SK-N-SH treated with all-trans-retinoic acid at 6 μM for 48 hours (cell line): ENCODE results near the gene RALB.

ENCODE experiments used
- ATAC-seq: fragments of 200-7000 bp; cut with Tn5 transposase; 3 replicates; pipeline ENCODE4 v1.9.1; 2020; ENCODE audit warnings: mild to moderate bottlenecking, moderate library complexity
- ARNTL ChIP-seq: fragments of 450-650 bp; formaldehyde crosslinking; IDR thresholded peaks from 2 replicates; pipeline ENCODE4 v1.5.0; 2020; ENCODE audit warnings: low read depth, mild to moderate bottlenecking, moderate library complexity, borderline replicate concordance
- BACH2 ChIP-seq: fragments of 250-450 bp; sonication (Bioruptor Pico); IDR thresholded peaks from 2 replicates; pipeline ENCODE4 v1.9.0; 2021; ENCODE audit warnings: mild to moderate bottlenecking, borderline replicate concordance
- CREB5 ChIP-seq: fragments of 250-450 bp; sonication (Bioruptor Pico); IDR thresholded peaks from 2 replicates; pipeline ENCODE4 v1.5.1; 2020; ENCODE audit warnings: low read depth, mild to moderate bottlenecking, moderate library complexity
- CSRNP3 ChIP-seq: fragments of 250-450 bp; sonication (Bioruptor Pico); IDR thresholded peaks from 2 replicates; pipeline ENCODE4 v1.5.1; 2021; ENCODE audit warnings: mild to moderate bottlenecking, moderate library complexity
- GLIS3 ChIP-seq: fragments of 250-450 bp; sonication (Bioruptor Pico); IDR thresholded peaks from 2 replicates; pipeline ENCODE4 v1.5.0; 2020; ENCODE audit warnings: mild to moderate bottlenecking, moderate library complexity
- ISL1 ChIP-seq: fragments of 250-450 bp; sonication (Bioruptor Pico); IDR thresholded peaks from 2 replicates; pipeline ENCODE4 v2.1.2; 2022; ENCODE audit warnings: mild to moderate bottlenecking, moderate library complexity
- PATZ1 ChIP-seq: fragments of 250-450 bp; sonication (Bioruptor Pico); IDR thresholded peaks from 2 replicates; pipeline ENCODE4 v1.8.0; 2020; ENCODE audit warnings: mild to moderate bottlenecking, moderate library complexity, borderline replicate concordance
- POU6F1 ChIP-seq: fragments of 250-450 bp; sonication (Bioruptor Pico); IDR thresholded peaks from 2 replicates; pipeline ENCODE4 v1.8.0; 2021; ENCODE audit warnings: low read depth, mild to moderate bottlenecking, moderate library complexity, borderline replicate concordance
- PPARA ChIP-seq: fragments of 250-450 bp; sonication (Bioruptor Pico); IDR thresholded peaks from 2 replicates; pipeline ENCODE4 v1.5.0; 2020; ENCODE audit warnings: mild to moderate bottlenecking, borderline replicate concordance
- TOX ChIP-seq: fragments of 250-450 bp; sonication (Bioruptor Pico); IDR thresholded peaks from 2 replicates; pipeline ENCODE4 v1.8.0; 2021; ENCODE audit warnings: mild to moderate bottlenecking, moderate library complexity, borderline replicate concordance
- TSHZ2 ChIP-seq: fragments of 250-450 bp; sonication (Bioruptor Pico); IDR thresholded peaks from 2 replicates; pipeline ENCODE4 v1.5.0; 2020; ENCODE audit warnings: mild to moderate bottlenecking, moderate library complexity
- ZC3H10 ChIP-seq: fragments of 250-450 bp; sonication (Bioruptor Pico); IDR thresholded peaks from 2 replicates; pipeline ENCODE4 v1.5.1; 2021; ENCODE audit warnings: mild to moderate bottlenecking, moderate library complexity
- ZFP3 ChIP-seq: fragments of 250-450 bp; sonication (Bioruptor Pico); IDR thresholded peaks from 2 replicates; pipeline ENCODE4 v1.5.0; 2020; ENCODE audit warnings: mild to moderate bottlenecking, moderate library complexity
- ZFP30 ChIP-seq: fragments of 450-650 bp; formaldehyde crosslinking; IDR thresholded peaks from 2 replicates; pipeline ENCODE4 v1.5.0; 2022; ENCODE audit warnings: mild to moderate bottlenecking, moderate library complexity
- ZNF565 ChIP-seq: fragments of 450-650 bp; formaldehyde crosslinking; conservative IDR thresholded peaks from 2 replicates; pipeline ENCODE4 v1.5.0; 2020; ENCODE audit warnings: low read depth, mild to moderate bottlenecking, moderate library complexity
- ZNF70 ChIP-seq: fragments of 450-650 bp; formaldehyde crosslinking; IDR thresholded peaks from 2 replicates; pipeline ENCODE4 v1.5.0; 2020; ENCODE audit warnings: mild to moderate bottlenecking, moderate library complexity
- ZNF8 ChIP-seq: fragments of 450-650 bp; formaldehyde crosslinking; IDR thresholded peaks from 2 replicates; pipeline ENCODE4 v1.5.0; 2020; ENCODE audit warnings: mild to moderate bottlenecking, moderate library complexity

RALB gene

GRCh38 chr2:120298173-120298835 lies 45.7 kb downstream of the RALB start:
- no peak for TF ChIP-seq BACH2 (CRISPR knock-in tag)
- no peak for TF ChIP-seq ZNF8
- no peak for TF ChIP-seq ISL1
- TF ChIP-seq TOX (CRISPR knock-in tag): no peak
- no peak for TF ChIP-seq CSRNP3 (CRISPR knock-in tag)
- no peak for TF ChIP-seq POU6F1 (CRISPR knock-in tag)
- no peak for TF ChIP-seq ZC3H10
- no peak for TF ChIP-seq ZFP30 (CRISPR knock-in tag)
- no peak for TF ChIP-seq ZFP3
- TF ChIP-seq CREB5 (CRISPR knock-in tag): no peak
- TF ChIP-seq ARNTL (CRISPR knock-in tag): no peak
- no peak for TF ChIP-seq ZNF70
- no peak for TF ChIP-seq PATZ1 (CRISPR knock-in tag)
- peak; percentile 71 for ATAC-seq

- ATAC-seq: no peak
- TF ChIP-seq ZNF565 (CRISPR knock-in tag) (no peak), CREB5 (CRISPR knock-in tag) (no peak), BACH2 (CRISPR knock-in tag) (no peak), POU6F1 (CRISPR knock-in tag) (no peak), GLIS3 (CRISPR knock-in tag) (no peak), CSRNP3 (CRISPR knock-in tag) (no peak), ZFP30 (CRISPR knock-in tag) (no peak), TSHZ2 (no peak), ARNTL (CRISPR knock-in tag) (no peak), ZFP3 (no peak), ISL1 (no peak), ZNF70 (no peak), PATZ1 (CRISPR knock-in tag) (no peak), ZNF8 (no peak), PPARA (no peak), ZC3H10 (no peak)
Measured at GRCh38 chr2:120299004-120299403, 46.4 kb downstream of the RALB start.
